Measurements from ENCODE around the gene LRPAP1.
"Not testable (repeated sequence)": the region's sequence is repeated elsewhere in the genome, so short reads cannot be mapped to it uniquely, and the experiment has no call there.

Gene LRPAP1

DNA sequence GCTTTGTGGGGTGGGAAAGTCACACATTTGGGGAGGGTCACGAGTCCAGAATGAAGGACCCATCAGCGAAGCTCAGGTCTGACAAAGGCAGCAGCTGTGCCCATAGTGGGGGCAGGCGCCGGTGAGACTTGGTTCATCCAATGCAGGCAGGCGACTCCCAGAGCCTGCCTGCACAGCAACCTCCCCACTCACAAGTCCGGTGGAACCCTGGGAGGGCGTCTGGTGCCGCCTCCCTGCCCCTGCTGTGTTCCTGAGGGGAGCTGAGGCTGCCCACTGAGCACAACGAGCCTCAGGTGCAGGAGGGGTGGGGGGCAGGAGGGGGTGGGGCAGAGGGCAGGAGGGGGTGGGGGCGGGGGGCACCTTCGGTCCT, 13.7 kb downstream of the LRPAP1 start:
- DNase-seq (ENCODE audit: low spot score), result no peak

DNA sequence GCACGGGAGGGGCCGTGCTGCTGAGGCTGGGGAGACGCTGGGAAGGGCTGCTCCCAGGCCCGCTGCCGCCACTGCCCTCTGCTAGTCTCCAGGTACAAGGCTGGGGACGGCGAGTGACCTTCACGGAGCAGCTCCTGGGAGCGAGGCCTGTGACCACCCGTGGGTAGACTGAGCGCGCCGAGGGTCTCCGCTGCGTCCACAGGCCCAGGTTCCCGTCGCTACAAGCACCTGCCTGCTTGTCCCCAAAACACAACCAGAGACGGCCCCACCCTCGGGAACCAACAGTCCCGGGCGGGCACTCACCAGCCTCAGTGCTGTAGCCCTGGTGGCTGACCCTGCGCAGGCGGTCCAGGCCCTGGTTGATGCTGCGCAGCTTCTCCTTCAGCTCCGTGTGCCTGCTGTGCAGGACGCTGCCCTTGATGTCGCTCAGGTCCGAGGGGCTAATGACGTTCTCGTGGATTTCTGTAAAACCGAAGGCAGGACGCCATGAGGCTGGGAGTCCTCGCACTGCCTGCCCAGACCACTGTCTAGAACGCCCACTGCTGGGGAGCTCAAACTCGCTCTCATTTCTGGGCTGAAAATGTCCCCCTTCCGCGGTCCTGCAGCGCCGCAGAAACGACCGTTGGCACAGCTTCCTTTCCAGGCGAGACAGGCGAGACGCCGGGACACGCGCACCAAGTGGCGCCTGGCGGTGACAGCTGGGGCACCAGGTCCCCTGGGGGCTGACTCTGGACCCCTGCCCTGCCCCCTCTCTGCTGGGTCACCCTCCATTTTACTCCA, 14.3 kb downstream of the LRPAP1 start:
- DNase-seq (ENCODE audit: low spot score), result no peak

DNA sequence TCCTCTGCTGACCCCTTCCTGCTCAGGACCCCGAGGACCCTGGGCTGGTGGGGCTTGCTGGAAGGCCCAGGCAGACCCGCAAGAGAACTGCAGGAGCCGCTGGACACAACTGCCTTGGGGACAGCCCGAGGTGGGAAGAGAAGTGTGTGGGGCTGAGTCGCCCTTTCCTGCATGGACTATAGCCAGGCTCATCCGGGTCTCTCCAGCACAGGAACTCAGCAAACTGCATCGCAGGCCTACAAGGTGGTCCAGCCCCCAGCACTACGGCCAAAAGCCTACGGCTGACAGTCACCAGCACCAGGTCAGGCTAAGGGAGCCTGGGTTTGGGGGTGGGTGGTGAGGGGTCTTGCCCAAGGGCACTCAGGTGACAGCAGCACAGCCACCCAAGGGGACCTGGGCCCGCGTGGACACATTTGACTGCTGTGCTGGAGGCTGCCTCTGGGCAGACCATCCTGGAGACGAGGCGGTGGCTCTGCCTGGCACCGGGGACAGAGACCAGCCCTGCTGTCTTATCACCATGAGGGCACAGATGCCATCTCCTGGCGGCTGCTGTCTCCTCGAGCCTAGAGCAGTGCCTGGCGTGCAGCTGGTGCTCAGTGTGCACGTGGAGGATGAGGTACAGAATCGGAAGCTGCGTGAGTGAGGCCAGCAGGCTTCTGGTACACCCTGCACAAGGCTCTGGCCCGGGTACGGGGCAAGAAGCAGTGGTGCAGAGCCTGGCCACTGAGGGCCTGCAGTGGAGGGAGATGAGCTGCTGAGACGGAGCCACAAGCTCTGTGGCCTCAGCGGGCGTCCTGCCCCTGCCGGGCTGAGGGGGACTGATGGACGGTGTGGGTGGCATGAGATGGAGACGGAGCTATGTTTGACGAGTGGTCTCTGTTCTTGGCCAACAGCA, 15.1 kb downstream of the LRPAP1 start:
- no peak for DNase-seq (ENCODE audit: low spot score)

DNA sequence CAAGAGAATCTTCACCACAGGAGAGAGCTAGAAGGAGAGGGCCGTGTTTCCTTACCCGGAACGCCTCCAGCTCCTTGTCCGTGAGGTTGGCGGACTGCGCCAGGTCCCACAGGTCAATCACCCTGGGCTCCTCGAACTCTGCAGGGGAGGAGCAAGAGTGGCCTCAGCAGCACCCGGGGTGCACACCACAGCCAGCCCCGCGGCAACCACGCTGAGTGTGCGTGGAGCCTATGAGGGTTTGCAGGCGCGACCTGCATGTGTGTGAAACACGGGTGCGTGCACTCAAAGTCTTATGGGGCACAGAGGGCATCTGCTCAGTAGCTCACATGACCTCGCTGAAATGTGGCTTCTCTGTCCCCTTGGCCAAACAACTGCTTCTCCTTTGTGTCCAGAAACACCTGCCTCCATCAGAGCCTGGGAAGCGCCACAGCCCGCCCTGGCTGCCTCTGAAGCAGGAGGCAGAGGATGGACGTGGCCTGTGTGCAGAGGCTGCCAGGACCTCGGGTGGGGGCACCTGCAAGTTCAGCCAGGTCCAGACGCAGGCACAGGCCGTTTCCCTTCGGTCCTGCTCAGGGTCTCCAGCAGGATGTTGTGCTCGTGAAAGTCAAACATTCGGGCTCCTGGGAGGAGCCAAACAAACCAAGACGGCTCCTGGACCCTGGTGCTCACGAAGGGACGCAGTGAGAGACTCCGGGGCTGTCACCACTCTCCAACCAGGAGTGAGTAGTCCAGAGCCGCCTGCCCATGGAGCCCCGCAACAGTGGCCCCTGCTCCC, 16.0 kb downstream of the LRPAP1 start:
- DNase-seq (ENCODE audit: low spot score), result no peak

DNA sequence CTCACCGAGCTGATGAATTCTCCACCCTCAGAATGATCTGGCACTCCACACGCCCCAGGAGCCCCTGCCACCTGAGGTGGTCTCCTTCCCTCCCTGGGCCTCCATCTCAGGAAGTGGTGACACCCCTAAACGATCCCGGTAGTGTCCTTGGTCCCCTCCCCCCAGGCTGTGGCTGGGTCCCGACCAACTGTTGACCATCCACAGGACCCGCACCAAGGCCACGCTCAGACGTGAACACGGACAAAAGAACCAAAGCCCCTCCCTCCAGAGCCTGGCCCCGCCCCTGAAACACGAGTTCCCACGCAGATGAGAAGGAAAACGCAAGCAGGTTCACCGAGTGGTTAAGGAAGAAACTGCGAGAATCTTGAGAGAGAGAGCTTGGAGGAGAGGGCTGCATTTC, 16.6 kb downstream of the LRPAP1 start:
- DNase-seq (ENCODE audit: low spot score), result no peak

DNA sequence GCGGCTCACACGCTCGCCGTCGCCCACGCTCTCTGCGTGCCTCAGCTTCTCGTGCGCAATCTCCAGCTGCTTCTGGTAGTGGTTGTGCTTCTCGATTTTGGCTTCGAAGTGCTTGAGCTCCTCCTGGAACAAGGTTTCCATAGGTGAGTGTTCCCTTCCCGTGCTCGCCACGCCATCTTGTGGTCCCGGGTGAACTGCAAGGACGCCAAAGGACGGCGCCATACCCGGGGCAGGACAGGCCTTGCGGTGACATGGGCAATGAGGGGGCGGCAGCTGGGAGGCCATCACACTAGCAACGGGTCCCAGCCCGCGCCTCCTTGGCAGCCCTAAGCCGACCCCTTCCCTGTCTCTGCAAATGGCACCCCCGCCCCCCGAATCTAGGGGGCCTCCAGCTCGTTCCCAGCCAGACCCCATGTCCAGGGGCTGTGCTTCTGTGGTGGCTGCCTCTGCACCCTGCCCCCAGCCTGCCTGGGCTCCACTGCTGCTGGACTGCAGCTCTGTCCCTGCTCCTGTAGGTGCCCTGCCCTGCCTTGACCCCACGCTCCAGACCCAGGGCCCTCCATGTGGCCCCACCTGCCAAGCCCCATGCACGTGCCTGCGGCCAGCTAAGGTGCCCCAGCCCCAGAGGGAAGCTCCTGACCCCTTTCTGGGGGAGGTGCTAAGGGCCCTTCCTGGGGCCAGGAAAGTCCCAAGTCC, 17.3 kb downstream of the LRPAP1 start:
- DNase-seq (ENCODE audit: low spot score), result peak; percentile 58

DNA sequence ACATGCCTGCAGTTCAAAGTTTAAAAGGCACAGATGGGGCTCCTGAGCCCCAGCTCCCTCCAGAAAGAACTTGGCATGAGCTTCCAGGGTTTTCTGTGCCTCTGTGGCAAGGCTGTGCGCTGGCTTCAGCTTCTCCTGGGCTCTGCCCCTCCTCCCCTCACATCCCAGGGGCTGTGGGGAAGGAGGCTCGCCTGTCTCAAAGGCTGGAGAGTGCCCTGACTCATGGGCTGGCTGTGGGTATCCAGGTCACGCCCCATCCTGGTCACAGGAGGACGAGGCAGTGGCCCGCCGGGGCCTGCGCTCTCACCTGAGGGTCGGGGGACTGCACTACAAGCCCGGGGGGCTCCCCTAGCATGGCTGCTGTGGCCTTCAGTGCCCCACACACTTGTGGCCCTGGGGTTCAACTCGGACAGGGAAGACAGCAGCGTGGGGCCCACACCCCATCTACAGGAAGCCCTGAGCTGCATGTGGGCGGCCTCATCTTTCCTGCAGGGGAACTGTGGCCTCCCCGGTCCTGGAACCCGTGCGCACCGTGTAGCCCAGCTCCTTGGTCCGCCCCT, 17.9 kb downstream of the LRPAP1 start:
- DNase-seq (ENCODE audit: low spot score), result no peak

DNA sequence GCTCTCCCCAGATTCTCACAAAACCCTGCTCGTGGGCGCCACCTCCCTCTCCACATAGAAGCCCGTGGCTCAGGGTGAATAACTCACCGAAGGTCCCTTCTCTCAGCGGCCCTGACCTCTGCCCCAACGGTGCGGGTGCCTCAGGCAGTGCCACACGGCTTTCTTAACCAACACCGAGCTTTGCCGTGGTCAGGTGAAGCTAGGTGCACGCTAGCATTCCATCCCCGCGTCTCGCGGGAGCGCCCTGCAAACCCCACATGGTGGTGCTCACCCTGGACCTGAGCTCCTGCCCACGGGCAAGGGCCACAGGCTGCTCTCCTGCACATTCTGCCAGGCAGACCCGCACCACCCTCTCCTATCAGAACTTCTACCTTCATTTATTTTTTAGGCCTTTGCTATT, 18.4 kb downstream of the LRPAP1 start:
- no peak for DNase-seq (ENCODE audit: low spot score)

DNA sequence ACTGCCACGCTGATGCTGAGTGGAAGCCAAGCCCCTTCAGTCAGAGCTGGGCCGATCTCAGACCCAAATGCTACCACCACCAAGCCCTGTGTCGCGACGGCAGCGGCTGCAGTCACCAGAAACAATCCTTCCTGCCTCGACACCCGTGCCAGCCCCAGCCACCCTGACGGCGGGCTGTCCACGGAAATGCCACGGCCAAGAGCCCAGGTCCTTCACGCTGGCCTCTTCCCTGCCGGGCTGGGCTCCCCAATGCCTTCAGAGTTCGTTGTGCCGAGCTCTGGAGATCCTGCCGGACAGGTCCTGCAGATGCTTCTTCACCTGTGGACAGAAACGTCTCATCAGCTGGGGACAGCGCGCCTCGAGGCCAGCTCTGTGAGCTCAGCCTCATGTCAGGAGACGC, 19.5 kb downstream of the LRPAP1 start:
- no peak for DNase-seq (ENCODE audit: low spot score)

DNA sequence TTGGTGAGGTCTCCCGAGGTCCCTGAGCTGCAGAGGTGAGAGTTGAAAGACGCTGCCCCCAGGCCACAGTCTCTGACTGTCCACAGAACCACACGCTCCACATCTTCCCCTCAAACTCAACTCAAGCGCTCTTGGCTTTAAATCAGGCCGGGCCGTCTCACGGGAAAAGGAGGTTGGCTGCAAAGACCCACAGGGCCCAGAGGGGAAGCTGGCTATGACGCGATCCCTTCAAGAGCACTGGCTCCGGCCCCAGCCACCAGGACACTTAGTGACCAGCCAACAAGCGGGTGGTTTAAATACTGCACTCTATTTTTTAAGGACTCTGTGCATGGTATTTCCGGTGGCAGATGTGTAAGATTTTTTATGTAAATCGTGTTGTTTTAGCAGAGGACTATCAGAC, 19.9 kb downstream of the LRPAP1 start:
- no peak for DNase-seq (ENCODE audit: low spot score)

DNA sequence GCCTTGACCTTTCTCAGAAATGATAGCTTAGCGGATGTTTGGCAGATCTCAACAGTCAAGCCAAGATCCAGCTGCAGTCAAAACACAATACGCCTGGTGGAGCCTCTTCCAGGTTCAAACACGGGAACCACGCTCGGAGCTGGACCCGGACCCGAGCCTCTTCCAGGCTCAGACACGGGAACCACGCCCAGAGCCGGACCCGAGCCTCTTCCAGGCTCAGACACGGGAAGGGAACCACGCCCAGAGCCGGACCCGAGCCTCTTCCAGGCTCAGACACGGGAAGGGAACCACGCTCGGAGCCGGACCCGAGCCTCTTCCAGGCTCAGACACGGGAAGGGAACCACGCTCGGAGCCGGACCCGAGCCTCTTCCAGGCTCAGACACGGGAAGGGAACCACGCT, 20.6 kb downstream of the LRPAP1 start:
- DNase-seq (ENCODE audit: low spot score), result not testable (repeated sequence)

DNA sequence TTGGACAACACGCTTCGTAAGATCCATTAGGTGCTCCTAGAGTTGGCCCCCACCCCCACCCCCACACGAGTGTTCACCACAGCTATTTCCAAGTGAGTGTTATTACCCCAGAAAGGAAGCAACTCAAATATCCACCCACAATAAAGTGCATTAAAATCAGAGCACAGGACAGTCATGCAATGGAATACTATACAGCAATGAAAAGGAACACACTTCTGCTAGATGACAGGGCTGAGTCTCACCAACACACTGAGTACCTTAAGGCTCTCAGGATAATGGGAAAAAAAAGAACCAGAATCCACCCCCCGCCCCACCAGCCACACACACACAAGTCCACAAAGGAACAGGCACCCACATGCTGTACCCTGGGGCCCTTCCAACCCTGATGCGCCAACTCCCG, 21.0 kb downstream of the LRPAP1 start:
- no peak for DNase-seq (ENCODE audit: low spot score)

DNA sequence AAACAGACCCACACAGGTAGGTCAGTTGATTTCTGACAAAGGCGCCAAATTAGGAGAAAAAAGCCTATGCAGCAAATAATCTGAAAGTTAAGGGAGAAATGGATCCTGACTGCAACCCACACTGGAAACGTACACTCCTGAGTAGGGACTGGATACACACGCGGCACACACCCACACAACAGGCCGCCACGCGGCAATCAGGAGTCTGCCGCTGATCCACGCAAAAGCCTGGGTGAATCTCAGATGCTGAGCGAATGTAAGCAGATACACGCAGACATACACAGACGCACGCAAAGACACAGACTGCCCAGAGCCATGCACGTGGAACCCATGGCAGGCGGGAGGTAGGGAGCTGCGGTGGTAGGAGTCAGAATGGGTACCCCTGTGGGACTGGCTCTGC, 21.7 kb downstream of the LRPAP1 start:
- no peak for DNase-seq (ENCODE audit: low spot score)

DNA sequence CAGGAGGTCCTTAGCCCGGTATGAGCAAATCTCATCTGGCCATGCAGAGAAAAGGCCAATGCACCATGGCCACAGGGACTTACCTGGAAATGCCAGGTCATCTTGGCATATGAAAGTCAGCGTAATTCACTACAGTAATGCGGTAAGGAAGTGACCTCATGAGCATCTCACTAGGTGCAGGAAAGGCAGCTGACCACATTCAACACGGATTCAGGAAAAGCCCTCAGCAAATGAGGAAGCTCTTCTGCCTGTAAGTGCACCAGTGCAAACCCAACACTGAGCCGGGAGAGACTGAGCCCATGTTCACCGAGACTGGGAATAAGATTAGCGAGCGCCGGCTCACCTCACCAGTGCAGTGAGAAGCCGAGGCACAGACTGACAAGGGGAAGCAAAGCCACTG, 23.7 kb downstream of the LRPAP1 start:
- no peak for DNase-seq (ENCODE audit: low spot score)

DNA sequence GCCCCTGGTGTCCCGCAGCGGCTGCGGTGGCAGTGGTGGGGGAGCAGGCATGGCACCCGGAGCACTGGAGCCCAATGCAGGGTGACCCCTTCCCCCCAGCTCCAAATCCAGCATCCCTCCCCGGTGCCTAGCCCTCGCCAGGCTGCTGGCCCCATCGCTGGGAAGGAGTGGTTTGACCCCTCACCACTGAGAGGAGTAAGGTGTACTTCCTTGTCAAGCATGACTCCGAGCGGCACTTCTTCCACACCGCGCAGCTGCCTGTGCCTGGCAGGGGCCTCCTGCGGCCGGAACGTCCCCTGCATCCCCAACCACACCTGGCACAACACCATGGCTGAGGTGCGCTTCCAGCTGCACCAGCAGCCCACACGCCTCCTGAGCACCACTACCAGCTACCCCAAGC, 27.0 kb downstream of the LRPAP1 start:
- no peak for DNase-seq (ENCODE audit: low spot score)

DNA sequence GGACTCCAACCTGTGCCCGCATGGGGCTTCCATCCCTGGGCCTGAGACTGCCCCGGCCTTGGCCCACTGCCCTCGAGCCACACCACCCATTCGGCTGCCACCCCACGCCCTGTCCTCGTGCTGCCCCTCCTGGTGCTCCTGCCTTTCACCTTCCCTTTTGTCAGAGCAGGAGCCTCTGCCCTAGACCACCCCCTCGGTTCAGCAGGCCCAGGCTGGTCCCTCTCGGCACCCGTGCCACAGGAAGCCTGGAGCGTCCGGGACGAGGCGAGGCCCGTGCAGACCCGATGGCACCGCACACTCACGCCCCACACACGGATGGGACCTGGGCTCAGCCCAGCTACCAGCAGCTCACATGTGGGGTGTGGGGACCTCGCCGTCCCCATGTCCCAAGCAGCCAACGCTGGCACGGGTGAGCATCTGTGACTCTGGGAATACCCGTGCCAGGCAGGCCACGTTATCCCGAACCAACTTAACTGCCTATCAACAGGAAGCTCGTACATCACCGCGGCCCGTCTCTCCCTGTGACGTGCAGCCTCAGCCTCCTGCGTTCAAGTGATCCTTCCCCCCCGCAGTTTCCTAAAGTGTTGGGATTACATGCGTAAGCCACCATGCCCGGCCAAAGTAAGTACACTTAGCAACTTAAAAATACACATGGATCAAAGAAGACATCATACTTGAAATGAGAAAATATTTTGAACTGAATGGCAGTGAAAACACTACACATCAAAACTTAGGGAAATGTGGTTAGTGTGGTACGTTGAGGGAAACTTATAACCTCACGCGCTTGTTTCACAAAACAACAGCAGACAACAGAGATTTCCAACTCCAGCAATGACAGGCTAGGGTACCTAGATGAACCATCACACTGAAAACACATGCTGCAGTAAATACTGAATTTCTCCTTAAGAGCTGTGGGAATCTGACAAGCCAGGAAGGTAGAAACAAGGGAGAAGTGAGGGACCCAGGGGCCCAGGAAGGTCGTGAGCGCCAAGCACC, 29.0 kb downstream of the LRPAP1 start:
- DNase-seq (ENCODE audit: low spot score), result no peak

DNA sequence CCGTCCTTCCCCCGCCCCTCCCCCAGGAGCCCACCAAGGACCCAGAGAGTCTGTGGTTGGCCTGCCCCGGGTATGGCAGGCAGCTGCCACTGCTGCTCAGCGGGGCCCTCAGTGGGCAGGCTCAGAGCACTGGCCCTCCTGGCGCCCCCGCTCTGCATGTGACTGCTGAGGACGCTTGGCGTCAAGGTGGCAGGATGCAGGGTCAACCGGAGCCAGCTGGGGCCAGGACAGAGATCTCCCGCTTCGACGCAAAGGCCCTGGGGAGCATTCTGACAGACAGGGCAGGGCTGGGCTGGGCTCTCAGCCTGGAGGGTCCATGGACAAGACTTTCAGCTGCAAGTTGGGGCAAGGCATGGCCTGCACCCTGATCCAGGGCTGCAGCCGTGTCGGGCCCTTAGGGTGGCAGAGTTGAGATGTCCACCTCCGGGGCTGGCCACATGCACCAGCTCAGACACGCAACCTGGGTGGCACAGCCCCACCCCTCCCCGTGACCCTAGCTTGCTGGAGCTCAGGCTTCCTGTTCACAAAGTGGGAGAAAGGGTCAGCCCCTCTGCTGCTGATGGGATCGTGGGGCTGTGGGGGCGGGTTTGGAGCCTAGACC, 30.3 kb downstream of the LRPAP1 start:
- no peak for DNase-seq (ENCODE audit: low spot score)

DNA sequence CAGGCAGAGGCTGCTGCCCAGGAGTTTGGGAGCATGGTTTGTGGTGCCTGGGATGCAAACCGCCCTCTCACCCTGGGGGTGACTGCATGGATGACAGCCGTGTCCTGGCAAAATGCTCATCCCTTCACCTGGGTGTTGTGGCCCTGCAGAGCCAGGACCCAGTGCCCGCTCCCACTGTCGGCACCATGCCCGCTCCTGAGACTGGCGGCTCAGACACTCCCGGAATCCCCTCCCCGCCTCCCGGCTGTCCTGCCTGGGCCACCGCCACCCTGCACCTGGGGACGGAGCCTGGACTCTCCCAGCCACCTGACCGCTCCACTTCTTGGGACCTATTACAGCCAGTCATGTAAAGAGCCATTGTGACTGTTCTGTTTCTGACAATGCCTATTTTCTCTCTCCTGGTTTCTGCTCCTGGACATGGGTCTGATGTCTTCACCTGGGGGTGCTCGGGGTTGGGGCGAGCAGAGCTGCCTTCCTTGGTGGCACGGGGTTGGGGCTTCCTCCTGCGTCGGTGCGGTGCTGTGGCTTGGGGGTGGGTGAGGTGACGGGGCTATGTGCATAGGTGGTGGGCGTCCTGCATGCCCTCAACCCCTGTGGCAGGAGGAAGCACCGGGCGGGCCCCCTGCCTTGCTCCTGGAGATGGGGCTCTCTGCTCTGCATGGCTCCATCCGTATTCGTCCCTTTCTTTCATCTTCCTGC, 30.9 kb downstream of the LRPAP1 start:
- no peak for DNase-seq (ENCODE audit: low spot score)

DNA sequence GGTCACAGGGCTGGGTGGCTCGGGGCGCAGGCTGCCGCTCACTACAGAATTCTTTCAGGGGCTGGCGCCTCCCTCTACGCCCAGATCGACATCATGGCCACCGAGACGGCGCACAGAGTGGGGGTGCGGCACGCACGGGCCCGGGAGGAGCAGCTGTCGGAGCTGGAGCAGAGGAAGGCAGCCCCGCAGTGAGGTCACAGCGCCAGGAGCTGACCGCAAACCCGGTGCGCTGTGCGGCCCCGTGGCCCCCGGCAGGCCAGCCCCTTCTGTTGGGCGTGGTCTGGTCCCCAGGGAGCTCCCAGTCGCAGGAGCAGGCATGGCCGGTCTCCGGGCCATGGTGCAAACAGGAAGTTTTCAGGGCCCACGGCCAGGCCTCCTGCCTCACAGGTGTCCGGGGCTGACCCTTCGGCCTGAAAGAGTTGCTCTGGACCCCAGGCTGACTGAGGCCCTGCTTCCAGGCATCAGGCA, 31.6 kb downstream of the LRPAP1 start:
- DNase-seq (ENCODE audit: low spot score), result no peak
